Neural progenitor cell (in vitro differentiated cells): ENCODE data around the gene NCOA1.

Experiments used
- CTCF ChIP-seq: fragments of 200-600 bp; sonication (generic); IDR thresholded peaks from 2 replicates; pipeline ENCODE4 v1.5.1; 2017; ENCODE audit warnings: antibody characterized with exemption, mild to moderate bottlenecking
- EZH2 ChIP-seq: fragments of 200-600 bp; sonication (generic); IDR thresholded peaks from 2 replicates; pipeline ENCODE4 v1.6.1; 2017; ENCODE audit warnings: antibody characterized with exemption, mild to moderate bottlenecking, moderate library complexity
- EZH2phosphoT487 ChIP-seq: fragments of 200-600 bp; sonication (generic); IDR thresholded peaks from 2 replicates; pipeline ENCODE4 v1.6.1; 2017; ENCODE audit warnings: antibody characterized with exemption

- TF ChIP-seq CTCF (no peak), EZH2phosphoT487 (no peak), EZH2 (no peak)
Measured at GRCh38 chr2:24787532-24787931, 296.5 kb downstream of the NCOA1 start.
